Activated CD4-positive, alpha-beta T cell treated with anti-CD3 and anti-CD28 coated beads, Interleukin-2, amount 50 U/mL, for 48 hours (primary cell): ENCODE data around the gene CPAMD8.
"Not testable (repeated sequence)": the region's sequence is repeated elsewhere in the genome, so short reads cannot be mapped to it uniquely, and the experiment has no call there.

Source experiments
- DNase-seq, 2 experiments: peaks; one replicate each; pipeline ENCODE4 v3.0.0-alpha.2; 2020

The CPAMD8 gene

DNA sequence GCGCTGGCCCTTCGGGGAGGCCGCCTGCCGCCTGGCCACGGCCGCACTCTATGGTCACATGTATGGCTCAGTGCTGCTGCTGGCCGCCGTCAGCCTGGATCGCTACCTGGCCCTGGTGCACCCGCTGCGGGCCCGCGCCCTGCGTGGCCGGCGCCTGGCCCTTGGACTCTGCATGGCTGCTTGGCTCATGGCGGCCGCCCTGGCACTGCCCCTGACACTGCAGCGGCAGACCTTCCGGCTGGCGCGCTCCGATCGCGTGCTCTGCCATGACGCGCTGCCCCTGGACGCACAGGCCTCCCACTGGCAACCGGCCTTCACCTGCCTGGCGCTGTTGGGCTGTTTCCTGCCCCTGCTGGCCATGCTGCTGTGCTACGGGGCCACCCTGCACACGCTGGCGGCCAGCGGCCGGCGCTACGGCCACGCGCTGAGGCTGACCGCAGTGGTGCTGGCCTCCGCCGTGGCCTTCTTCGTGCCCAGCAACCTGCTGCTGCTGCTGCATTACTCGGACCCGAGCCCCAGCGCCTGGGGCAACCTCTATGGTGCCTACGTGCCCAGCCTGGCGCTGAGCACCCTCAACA, 136.6 kb downstream of the CPAMD8 start:
- DNase-seq, result no peak

- no peak for DNase-seq
Observed at GRCh38 chr19:16889366-16889882, 137.2 kb downstream of the CPAMD8 start.

GRCh38 chr19:16888629-16889365, 137.8 kb downstream of the CPAMD8 start, which contains the start of gene F2RL3:
TSS of gene F2RL3 (plus strand) at chr19:16888999. CDS start at chr19:16889190, 191 bp downstream.
- DNase-seq, result no peak

DNA sequence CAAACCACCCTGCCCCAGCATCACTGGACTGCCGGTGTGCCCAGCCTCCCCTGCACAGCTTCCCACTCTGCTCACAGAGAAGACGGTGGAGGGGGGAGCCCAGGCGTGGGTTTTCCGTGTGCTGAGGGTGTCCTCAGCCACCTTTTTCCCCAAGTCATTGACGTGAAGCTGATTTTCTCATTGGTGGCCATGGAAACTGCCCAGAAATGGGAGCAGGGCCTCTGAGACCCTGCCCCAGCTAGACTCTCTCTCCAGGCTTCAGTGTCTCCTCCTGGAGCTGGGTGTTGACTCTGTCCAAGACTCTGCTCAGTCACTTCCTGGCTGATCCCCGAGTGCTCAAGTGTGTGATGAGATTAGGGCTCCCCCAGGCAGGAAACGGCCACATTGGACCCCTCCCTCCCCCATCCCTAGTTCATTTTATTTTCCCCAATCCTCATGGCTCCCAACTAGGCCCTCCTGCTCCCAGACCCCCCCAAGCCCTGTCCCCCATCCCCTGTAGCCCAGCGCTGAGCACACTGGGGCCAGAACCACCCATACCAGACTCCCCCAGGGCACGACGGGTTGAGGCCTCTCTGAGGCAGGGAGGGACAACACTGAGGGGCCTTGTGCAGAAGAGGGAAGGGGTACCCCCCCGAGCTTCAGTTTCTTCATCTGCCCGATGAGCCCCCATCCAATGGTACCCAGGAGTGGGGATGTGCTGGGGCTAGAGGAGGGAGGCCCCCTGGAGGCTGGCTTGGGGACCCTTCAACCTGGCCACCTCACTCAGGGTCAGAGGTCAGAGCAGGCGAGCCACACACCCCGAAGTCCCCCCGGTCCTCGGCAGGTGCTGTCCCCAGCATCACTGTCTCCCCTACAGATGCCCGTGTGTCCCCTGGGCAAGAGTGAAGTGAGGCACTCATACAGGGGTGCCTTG, 139.0 kb downstream of the CPAMD8 start:
- DNase-seq, result no peak

GRCh38 chr19:16886305-16886880, 140.2 kb downstream of the CPAMD8 start:
- no peak for DNase-seq

GRCh38 chr19:16885166-16885565, 141.4 kb downstream of the CPAMD8 start:
- DNase-seq, result no peak

GRCh38 chr19:16883522-16883921, 143.1 kb downstream of the CPAMD8 start:
- DNase-seq, result no peak

DNA sequence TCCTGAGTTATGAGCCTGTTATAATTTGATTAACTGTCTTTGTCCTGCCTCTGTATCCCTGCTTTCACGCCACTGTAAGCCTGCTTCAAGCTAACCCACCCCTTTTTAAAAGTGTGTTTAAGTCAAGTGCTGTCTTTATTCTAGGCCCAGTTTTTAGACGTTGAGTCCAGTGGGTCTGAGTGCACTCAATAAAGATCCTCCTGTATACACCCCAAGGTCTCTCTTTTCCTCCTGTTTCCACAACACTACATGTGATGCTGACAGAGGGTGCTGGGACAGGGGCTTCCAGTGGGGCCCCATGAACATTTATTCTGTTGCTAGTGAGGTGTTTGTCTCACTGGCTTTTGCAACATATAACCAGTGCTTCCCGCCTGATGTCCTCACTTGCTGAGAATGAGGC, 144.5 kb downstream of the CPAMD8 start:
- no peak for DNase-seq

DNA sequence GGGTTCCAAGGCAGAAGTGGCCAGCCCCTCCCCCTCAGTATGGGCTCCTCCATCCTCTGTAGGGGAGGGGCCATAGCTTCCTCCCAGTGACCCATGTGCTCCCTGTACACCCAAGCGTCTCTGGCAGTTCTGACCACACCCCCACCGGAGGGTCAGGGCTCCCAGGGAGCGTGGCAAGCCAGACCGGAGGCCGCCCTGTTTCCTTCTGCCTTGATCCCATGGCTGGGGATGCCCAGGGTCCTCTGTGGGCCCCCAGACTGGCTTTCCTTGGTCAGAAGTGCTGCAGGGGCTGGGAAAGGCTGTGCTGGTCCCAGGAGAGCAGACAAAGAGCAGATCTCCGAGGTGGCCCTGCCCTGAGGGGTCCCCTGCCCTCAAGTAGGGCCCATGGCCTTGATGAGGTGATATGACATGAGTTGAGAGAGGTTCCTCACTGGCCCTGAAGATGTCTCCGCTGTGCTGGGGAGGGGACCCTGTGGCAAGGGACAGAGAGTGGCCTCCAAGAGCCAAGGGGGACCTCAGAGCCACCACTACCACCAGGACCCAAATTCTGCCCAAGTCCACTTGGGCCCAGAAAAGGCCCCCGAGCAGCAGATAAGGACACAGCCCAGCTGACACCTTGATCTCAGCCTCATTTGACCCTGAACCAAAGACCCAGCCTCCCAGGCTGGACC, 145.6 kb downstream of the CPAMD8 start:
- DNase-seq, result no peak

DNA sequence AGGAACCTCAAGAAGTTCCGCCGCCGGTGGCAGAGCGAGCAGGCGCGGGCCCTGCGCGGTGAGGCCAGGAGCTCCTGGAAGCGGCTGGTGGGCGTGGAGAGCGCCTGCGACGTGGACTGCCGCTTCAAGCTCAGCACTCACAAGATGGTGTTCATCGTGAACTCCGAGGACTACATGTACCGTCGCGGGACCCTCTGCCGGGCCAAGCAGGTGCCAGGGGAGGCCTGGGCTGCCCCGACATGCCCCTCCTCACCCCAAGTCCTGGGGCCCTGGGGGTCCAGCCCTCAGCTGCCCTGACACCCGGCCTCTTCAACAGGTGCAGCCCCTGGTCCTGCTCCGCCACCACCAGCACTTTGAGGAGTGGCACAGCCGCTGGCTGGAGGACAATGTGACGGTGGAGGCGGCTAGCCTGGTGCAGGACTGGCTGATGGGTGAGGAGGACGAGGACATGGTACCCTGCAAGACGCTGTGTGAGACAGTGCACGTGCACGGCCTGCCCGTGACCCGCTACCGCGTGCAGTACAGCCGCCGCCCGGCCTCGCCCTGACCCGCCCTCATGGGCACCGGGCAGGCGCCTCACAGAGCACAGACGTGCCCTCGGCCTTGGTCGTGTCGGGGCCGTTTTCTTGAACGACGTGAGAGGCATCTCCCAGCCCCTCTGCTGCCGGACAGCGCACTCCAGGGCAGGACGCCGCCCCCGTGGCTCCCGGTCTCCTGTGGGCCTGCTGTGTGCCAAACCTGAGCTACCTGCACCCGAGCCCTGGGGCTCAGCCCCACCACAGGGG, 148.2 kb downstream of the CPAMD8 start:
- no peak for DNase-seq

DNA sequence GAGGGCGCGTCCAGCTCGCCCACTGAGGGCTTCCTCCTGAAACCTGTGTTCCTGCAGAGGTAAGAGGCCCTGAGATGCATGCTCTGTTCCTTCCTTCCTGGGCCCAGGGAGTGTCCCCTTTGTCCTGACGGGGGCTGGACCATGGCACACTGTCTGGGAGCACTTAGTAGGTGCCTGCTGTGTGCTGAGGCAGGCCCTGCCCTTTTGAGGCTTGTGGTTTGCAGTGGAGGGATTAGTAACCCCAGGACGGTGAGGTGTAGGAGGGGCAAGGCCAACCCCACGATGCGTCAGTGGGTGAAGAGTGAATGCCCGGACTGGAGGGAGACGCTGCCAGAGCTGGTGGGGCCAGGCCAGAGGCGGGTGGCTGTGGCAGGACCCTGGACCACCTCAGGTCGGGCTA, 149.0 kb downstream of the CPAMD8 start:
- DNase-seq, result no peak

GRCh38 chr19:16876904-16877361, 149.7 kb downstream of the CPAMD8 start:
- no peak for DNase-seq

GRCh38 chr19:16875584-16876555, 150.7 kb downstream of the CPAMD8 start:
- no peak for DNase-seq

- DNase-seq, result not testable (repeated sequence)
Observed at GRCh38 chr19:16874978-16875299, 151.7 kb downstream of the CPAMD8 start.

- no peak for DNase-seq
Observed at GRCh38 chr19:16874250-16874977, 152.2 kb downstream of the CPAMD8 start.

DNA sequence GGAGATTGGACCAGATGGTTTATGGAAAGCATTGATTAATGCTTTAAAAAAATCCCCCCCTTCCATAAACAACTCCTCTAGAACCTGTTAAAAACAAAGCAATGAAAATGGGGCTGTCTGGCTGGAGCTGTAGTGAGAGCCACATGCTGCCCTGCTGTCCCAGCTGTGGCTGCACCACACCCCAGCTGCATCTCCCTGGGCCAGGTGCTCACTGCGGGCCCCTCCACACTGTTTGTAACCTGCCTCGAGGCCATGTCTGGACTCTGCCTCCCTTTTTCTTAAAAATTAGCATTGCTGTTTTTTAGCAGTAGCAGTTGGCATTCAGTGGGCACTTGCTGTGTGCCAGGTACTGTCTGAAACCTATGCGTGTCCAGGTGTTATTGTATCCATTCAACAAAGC, 153.0 kb downstream of the CPAMD8 start:
- no peak for DNase-seq

GRCh38 chr19:16872728-16873127, 153.9 kb downstream of the CPAMD8 start:
- no peak for DNase-seq

GRCh38 chr19:16871871-16872270, 154.7 kb downstream of the CPAMD8 start:
- no peak for DNase-seq

GRCh38 chr19:16869331-16869972, 157.2 kb downstream of the CPAMD8 start:
- no peak for DNase-seq
